Measurements from ENCODE around the gene C16orf74.

GRCh38 chr16:85754413-85754812 lies 3.5 kb upstream of the C16orf74 start:
- TF ChIP-seq PATZ1 (CRISPR knock-in tag; IDR thresholded peaks at IDR 0.05; ENCODE audit: borderline replicate concordance) (no peak), ZFP3 (CRISPR knock-in tag; IDR thresholded peaks at IDR 0.05) (no peak), RARB (CRISPR knock-in tag; IDR thresholded peaks at IDR 0.05) (no peak), CREB5 (CRISPR knock-in tag; IDR thresholded peaks at IDR 0.05; ENCODE audit: low read depth) (no peak), CSRNP3 (CRISPR knock-in tag; IDR thresholded peaks at IDR 0.05) (no peak), ZNF565 (CRISPR knock-in tag; conservative IDR thresholded peaks at IDR 0.05; ENCODE audit: low read depth) (no peak), CSDC2 (CRISPR knock-in tag; IDR thresholded peaks at IDR 0.05) (no peak), TSHZ2 (CRISPR knock-in tag; IDR thresholded peaks at IDR 0.05) (no peak), BACH2 (CRISPR knock-in tag; IDR thresholded peaks at IDR 0.05; ENCODE audit: borderline replicate concordance) (no peak)
